ENCODE results near the gene PPP2R2C.
A peak's percentile ranks its signal among the peaks of the same experiment; 100 is the strongest.

Gene PPP2R2C

GRCh38 chr4:6272863-6273660, 199.4 kb downstream of the PPP2R2C start:
- DNase-seq (ENCODE audit: low read depth, low spot score) = peak; percentile 51

GRCh38 chr4:6271701-6272465, 200.5 kb downstream of the PPP2R2C start:
- DNase-seq (ENCODE audit: low read depth, low spot score) = no peak

DNA sequence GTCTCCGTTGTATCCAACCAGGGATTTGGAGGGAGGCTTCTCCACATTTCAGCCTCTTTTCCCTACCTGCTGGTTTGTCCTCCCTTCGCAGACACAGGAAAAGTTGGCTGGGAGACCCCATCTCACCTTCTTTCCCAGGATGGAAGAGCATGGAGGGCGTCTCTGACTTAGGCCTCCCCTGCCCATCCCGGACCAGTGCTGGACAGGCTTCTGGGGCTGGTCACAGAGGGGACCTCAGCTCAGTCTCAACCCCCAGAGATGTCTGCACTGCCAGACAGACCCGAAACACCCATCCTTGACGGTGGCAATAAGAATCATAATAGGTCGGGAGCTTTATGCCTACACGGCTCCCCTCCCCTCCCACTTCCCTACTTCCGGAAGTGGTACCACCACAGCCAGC, 201.2 kb downstream of the PPP2R2C start:
- DNase-seq (ENCODE audit: low read depth, low spot score) = no peak

GRCh38 chr4:6270636-6271121, 201.7 kb downstream of the PPP2R2C start:
- no peak for DNase-seq (ENCODE audit: low read depth, low spot score)

All from smooth muscle cell of the brain vasculature (primary cell).